ENCODE data around the gene NFIB. TPM values are rescaled to one million over a fixed set of nuclear protein-coding genes. Genes with fewer than 3 reads are reported as not detected.

The NFIB gene
- total and polyA plus RNA-seq, 5 donors: 22.5 to 143 (median 134) TPM

DNA sequence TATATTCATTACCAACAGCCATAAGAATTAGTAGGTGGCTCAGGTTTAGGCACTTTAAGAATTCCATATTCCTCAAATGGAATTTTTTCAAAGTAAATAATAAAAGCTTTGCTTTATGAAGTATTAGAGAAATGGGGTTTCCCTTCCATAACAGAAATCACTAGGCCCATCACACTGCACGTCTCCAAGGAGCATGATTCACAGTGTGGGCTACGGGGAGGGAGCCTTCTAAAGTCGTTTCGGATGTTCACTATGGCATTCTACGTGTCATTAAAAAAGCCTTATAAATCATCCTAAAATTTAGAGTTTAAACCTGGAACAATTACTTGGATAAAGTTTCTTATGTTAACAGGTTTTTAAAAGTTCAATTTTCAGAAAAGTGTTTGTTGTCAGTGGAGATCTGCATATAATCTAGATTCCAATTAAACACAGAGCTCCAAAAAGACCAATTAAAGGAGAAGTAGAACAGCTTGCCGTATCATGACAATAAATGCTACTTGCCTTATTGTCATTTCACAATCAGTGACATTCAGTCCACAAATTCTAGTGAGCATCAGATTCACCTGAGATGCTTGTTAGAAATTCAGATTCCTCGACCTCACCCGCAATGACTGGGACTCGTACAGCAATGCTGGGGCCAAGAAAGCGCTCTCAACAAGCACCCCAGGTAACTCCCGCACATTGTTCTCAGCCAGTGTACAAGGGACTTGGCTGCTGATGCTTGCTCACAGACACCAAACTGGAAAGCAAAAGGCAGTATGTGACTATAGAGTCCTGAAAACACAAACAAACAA, 115.7 kb downstream of the NFIB start:
- ATAC-seq: peak; percentile 32 to 62
- Histone ChIP-seq H3K4me1 (ENCODE audit: control insufficient read depth, insufficient read depth, low read length) (peaks cover 18% of the 10 kb centered on the region), H3K27ac (ENCODE audit: low read length) (peak overlapping the region; percentile 99), H3K27me3 (ENCODE audit: control insufficient read depth, insufficient read depth) (no peaks in the 10 kb centered on the region), H3K9me3 (ENCODE audit: control insufficient read depth, low read length) (no peaks in the 10 kb centered on the region), H3K4me3 (ENCODE audit: low read length) (peak overlapping the region; percentile 39)
- WGBS: 37% methylated on average over 11 of the region's 11 CpGs
- intact Hi-C loops (cut with DNase I): no loop called here
- DNase-seq: peak in 1 of 3 donors; percentile 37

DNA sequence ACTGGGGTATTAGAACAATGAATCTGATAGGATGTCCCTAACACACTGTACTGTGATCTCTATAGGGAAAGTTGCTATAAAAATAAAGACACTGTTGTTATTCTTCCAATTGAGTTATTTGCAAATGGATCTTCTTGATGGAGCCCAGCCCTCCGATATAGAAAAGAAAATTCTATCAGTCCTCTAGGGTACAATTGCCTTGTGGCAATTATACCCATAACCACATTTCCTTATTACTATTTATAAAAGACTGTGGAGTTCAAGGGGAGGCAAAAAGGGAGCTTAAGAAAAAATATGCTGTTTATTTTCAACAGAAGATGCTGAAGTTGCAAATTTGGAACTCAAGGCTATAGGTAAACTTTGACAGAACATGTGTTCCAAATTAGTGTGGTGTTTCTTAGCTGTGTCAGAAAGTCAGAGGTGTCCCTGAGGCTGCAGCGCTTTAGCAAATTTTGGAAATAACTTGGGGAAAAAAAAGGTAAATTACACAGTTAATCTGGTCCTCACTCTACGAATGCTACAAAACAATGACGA, 116.5 kb downstream of the NFIB start:
- intact Hi-C loops (cut with DNase I): no loop called here
- 81% methylated on average over 4 of the region's 4 CpGs for WGBS
- H3K27ac ChIP-seq (ENCODE audit: low read length): no peak overlapping the region

DNA sequence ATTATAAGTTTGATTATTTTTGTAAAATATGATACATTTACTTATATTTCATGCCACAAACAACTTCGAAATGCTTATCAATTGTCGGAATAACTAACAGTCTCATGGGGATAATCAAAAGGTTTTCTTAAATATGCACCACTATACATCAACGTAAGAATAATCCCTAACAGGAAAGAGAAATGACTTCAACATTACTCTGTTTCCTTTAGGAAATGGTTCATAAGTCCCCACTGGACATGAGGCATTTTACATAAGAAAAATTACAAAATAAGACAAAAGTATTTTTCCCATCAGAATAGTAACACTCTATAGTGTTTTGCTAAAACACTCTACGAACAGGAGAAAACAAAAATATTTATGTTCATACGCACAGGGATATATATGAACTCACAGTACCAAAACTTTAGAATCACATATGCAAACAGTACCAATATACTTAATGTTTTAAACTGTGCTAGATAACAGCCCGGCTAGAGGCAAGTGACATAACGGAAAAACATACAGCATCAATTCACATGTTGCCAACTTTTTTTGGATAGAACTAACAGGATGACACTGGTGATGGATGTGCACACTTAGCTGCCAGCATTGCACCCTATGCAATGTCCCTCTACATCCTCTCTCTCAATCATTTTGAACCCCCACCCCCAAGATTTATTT, 120.5 kb downstream of the NFIB start:
- DNase-seq (no peak), ATAC-seq (peak in 1 of 2 donors; percentile 38)
- no peak overlapping the region for H3K27ac ChIP-seq (ENCODE audit: low read length)
- intact Hi-C loops (cut with DNase I): no loop called here
- no peak overlapping the region for H3K4me3 ChIP-seq (ENCODE audit: low read length)
- 43% methylated on average over 7 of the region's 7 CpGs for WGBS
- H3K9me3 ChIP-seq (ENCODE audit: control insufficient read depth, low read length): no peaks in the 10 kb centered on the region
- no peaks in the 10 kb centered on the region for H3K27me3 ChIP-seq (ENCODE audit: control insufficient read depth, insufficient read depth)
- peaks cover 13% of the 10 kb centered on the region for H3K4me1 ChIP-seq (ENCODE audit: control insufficient read depth, insufficient read depth, low read length)

More for the DNA sequence above, 116.5 kb downstream of the NFIB start:
- Histone ChIP-seq H3K27me3 (ENCODE audit: control insufficient read depth, insufficient read depth) (no peaks in the 10 kb centered on the region), H3K9me3 (ENCODE audit: control insufficient read depth, low read length) (no peaks in the 10 kb centered on the region), H3K4me1 (ENCODE audit: control insufficient read depth, insufficient read depth, low read length) (peaks cover 20% of the 10 kb centered on the region), H3K4me3 (ENCODE audit: low read length) (no peak overlapping the region)
- ATAC-seq: no peak
- DNase-seq: no peak

DNA sequence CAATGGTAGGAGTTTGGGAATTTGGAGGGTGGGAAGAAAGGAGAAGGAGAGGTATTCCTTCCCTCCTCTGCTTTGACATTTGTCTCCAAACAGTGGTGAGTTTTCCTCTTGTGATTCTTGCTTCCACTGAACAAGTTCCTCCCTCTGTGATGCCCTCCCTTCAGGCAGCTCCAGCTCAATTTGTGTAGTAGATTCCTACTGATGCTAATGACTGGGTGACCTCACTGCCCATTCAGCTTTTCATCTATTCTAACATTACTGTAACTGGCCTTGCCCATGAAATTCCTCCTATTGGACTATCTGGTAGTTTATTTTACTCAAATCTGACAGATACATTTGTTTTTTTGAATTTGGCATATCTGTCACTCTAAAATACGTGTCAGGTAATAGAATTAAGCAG, 121.4 kb downstream of the NFIB start:
- no peak overlapping the region for H3K27ac ChIP-seq (ENCODE audit: low read length)
- H3K4me1 ChIP-seq (ENCODE audit: control insufficient read depth, insufficient read depth, low read length): peaks cover 9% of the 10 kb centered on the region
- H3K27me3 ChIP-seq (ENCODE audit: control insufficient read depth, insufficient read depth): no peaks in the 10 kb centered on the region
- no peaks in the 10 kb centered on the region for H3K9me3 ChIP-seq (ENCODE audit: control insufficient read depth, low read length)
- no peak overlapping the region for H3K4me3 ChIP-seq (ENCODE audit: low read length)
- no peak for DNase-seq
- WGBS: 95% methylated on average over 1 of the region's 1 CpG
- intact Hi-C loops (cut with DNase I): no loop called here
- ATAC-seq: no peak

DNA sequence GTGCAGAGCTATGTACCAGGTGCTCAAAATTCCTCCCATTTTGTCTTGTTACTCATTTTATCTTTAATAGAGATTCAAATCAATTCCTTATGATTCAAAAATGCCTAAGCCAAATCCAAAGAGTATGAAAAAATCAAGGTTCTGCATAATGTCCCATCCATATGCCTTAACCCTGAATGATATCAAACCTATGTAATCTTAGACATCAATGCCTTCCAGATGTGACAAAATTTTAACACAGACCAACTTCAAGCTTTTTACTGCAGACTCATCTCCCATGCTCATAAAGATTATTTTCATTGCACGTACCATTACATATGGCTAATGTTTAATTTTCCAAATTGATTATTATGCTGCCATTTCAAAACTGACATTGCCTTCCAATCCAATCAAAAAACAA, 122.4 kb downstream of the NFIB start:
- Histone ChIP-seq H3K27me3 (ENCODE audit: control insufficient read depth, insufficient read depth) (no peaks in the 10 kb centered on the region), H3K27ac (ENCODE audit: low read length) (no peak overlapping the region), H3K4me3 (ENCODE audit: low read length) (no peak overlapping the region), H3K9me3 (ENCODE audit: control insufficient read depth, low read length) (no peaks in the 10 kb centered on the region), H3K4me1 (ENCODE audit: control insufficient read depth, insufficient read depth, low read length) (peaks cover 8% of the 10 kb centered on the region)
- ATAC-seq: no peak
- 97% methylated on average over 1 of the region's 1 CpG for WGBS
- no peak for DNase-seq
- intact Hi-C loops (cut with DNase I): no loop called here

DNA sequence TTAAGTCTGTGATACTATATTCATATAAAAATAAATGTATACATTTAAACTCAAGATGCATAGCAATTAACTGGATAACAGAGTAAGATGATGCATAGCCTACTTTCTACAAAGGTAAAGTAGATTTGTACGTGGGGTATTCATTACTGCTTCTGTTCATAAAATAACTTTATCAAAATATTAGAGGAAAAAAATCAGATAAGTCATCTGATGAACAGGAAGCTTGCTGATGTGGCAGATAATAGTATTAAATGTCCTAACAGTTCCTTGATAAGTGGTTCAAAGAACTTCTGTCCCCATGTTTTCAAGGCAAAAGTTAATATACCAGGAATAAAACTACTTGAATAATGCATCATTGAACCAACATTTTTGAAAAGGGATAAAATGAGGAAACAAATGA, 123.7 kb downstream of the NFIB start:
- Histone ChIP-seq H3K4me1 (ENCODE audit: control insufficient read depth, insufficient read depth, low read length) (peaks cover 8% of the 10 kb centered on the region), H3K27me3 (ENCODE audit: control insufficient read depth, insufficient read depth) (no peaks in the 10 kb centered on the region), H3K9me3 (ENCODE audit: control insufficient read depth, low read length) (no peaks in the 10 kb centered on the region), H3K27ac (ENCODE audit: low read length) (no peak overlapping the region), H3K4me3 (ENCODE audit: low read length) (no peak overlapping the region)
- ATAC-seq: no peak
- intact Hi-C loops (cut with DNase I): no loop called here
- WGBS: 54% methylated on average over 1 of the region's 1 CpG
- no peak for DNase-seq

DNA sequence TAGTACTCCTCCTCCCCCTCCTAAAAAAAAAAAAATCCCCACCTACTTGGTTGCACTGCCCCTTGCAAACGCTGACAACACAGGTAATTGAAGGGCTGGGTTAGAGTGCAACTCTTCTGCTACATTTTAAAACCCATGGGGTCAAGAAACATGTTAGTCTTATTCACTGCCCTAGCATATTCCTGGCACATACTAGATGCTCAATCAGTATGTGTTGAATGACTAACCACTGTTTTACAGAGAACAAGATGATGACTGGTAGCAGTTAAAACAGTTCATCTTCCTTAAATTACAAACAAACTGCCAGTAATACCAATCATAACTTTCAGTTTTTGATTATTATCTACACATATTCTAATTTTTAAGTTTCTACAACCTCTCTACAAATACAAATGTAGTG, 124.4 kb downstream of the NFIB start:
- peaks cover 8% of the 10 kb centered on the region for H3K4me1 ChIP-seq (ENCODE audit: control insufficient read depth, insufficient read depth, low read length)
- no peak for ATAC-seq
- WGBS: 89% methylated on average over 1 of the region's 1 CpG
- no peak for DNase-seq
- no peak overlapping the region for H3K4me3 ChIP-seq (ENCODE audit: low read length)
- no peaks in the 10 kb centered on the region for H3K9me3 ChIP-seq (ENCODE audit: control insufficient read depth, low read length)
- intact Hi-C loops (cut with DNase I): loop anchor here in 1 of 4 donors (10.0 kb wide), 1 partner anchor 125 kb away; the partner anchor contains the start of gene NFIB
- no peaks in the 10 kb centered on the region for H3K27me3 ChIP-seq (ENCODE audit: control insufficient read depth, insufficient read depth)
- H3K27ac ChIP-seq (ENCODE audit: low read length): no peak overlapping the region

DNA sequence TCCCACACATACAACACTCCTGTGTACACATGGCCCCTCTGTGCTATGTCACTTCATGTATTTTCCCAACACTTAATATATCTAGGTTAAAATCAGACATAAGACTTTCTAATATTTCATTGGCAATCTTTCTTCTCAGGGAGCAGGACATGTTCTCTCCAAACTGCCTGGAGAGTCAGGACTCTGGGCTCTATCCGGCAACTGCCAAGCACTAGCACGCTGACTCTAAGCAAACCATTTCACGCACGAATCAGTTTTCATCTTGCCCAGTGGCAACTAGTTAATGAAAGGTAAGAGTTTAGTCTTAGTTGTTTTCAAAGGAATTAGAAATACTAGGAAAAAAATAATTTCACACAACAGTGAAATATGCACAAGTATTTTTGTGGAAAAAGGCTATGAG, 124.8 kb downstream of the NFIB start:
- no peaks in the 10 kb centered on the region for H3K27me3 ChIP-seq (ENCODE audit: control insufficient read depth, insufficient read depth)
- intact Hi-C loops (cut with DNase I): loop anchor here in 1 of 4 donors (10.0 kb wide), 1 partner anchor 126 kb away; the partner anchor contains the start of gene NFIB
- WGBS: 76% methylated on average over 4 of the region's 4 CpGs
- no peaks in the 10 kb centered on the region for H3K9me3 ChIP-seq (ENCODE audit: control insufficient read depth, low read length)
- DNase-seq: no peak
- no peak overlapping the region for H3K27ac ChIP-seq (ENCODE audit: low read length)
- peaks cover 8% of the 10 kb centered on the region for H3K4me1 ChIP-seq (ENCODE audit: control insufficient read depth, insufficient read depth, low read length)
- H3K4me3 ChIP-seq (ENCODE audit: low read length): no peak overlapping the region
- ATAC-seq: no peak

DNA sequence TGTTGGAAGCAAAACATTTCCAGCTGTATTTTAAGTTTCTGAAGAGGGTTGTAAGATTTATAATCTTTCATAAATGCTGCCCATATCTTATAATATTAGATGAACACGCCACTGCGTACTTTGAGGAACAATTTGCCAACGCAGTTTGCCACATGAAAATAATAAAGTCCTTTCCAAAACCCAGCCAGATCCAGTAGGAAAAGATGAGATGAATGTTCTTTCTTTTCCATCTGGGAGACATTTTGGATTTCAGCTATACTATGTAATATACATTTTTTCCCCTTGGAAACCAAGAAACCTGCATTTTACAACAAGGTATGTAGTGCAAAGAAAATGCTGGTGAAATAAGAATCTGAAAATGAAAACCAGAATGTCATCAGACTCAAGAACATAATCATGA, 125.4 kb downstream of the NFIB start:
- WGBS: 70% methylated on average over 3 of the region's 3 CpGs

DNA sequence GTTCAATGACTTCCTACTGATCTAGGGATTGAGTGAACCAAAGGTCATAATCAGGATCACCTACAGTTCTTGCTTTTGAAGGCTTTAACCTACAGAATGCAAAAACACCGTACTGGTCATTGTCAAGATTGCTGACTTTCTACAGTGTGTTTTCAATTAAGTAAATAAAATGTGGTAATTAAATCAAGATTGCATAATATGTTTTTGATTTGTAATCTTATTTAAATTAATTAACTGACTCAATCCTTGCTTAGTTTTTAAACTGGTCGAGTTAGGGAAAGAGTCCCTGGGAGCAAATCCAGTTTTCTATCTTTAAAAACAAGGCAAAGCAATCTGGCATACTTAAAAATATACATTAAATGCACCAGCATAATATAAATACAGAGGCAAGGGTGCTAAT, 125.9 kb downstream of the NFIB start:
- DNase-seq: no peak
- no peak for ATAC-seq
- no peaks in the 10 kb centered on the region for H3K9me3 ChIP-seq (ENCODE audit: control insufficient read depth, low read length)
- intact Hi-C loops (cut with DNase I): loop anchor here in 1 of 4 donors (10.0 kb wide), 1 partner anchor 127 kb away; the partner anchor contains the start of gene NFIB
- H3K4me3 ChIP-seq (ENCODE audit: low read length): no peak overlapping the region
- no peaks in the 10 kb centered on the region for H3K27me3 ChIP-seq (ENCODE audit: control insufficient read depth, insufficient read depth)
- WGBS: 65% methylated on average over 2 of the region's 2 CpGs
- H3K27ac ChIP-seq (ENCODE audit: low read length): no peak overlapping the region
- H3K4me1 ChIP-seq (ENCODE audit: control insufficient read depth, insufficient read depth, low read length): peaks cover 11% of the 10 kb centered on the region

More for the DNA sequence above, 125.4 kb downstream of the NFIB start:
- Histone ChIP-seq H3K4me3 (ENCODE audit: low read length) (no peak overlapping the region), H3K27me3 (ENCODE audit: control insufficient read depth, insufficient read depth) (no peaks in the 10 kb centered on the region), H3K9me3 (ENCODE audit: control insufficient read depth, low read length) (no peaks in the 10 kb centered on the region), H3K4me1 (ENCODE audit: control insufficient read depth, insufficient read depth, low read length) (peaks cover 8% of the 10 kb centered on the region), H3K27ac (ENCODE audit: low read length) (no peak overlapping the region)
- ATAC-seq (no peak), DNase-seq (no peak)
- intact Hi-C loops (cut with DNase I): loop anchor here in 1 of 4 donors (10.0 kb wide), 1 partner anchor 126 kb away; the partner anchor contains the start of gene NFIB

DNA sequence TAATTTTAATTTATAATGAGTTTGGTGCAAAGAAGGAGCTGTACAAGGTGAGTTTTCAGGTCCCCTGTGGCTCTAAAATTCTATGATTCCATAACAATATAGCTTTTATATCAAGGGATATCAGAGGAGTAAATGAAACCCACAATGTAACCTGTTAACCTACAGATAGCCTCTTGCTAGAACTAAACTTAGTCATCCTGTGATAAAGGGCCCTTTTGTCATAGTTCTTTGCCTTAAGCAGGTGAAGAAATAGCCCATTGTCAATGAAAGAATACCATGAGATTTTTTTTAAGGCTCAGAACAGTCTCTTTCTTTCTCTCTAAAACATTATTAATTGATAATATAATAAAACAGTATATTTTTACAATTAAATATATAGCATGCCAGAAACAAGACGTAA, 127.8 kb downstream of the NFIB start:
- no peak overlapping the region for H3K4me3 ChIP-seq (ENCODE audit: low read length)
- no peak overlapping the region for H3K27ac ChIP-seq (ENCODE audit: low read length)
- ATAC-seq (no peak), DNase-seq (no peak)
- H3K9me3 ChIP-seq (ENCODE audit: control insufficient read depth, low read length): no peaks in the 10 kb centered on the region
- intact Hi-C loops (cut with DNase I): loop anchor here in 1 of 4 donors (10.0 kb wide), 1 partner anchor 129 kb away; the partner anchor contains the start of gene NFIB
- H3K27me3 ChIP-seq (ENCODE audit: control insufficient read depth, insufficient read depth): no peaks in the 10 kb centered on the region
- H3K4me1 ChIP-seq (ENCODE audit: control insufficient read depth, insufficient read depth, low read length): peaks cover 7% of the 10 kb centered on the region
- WGBS: 95% methylated on average over 1 of the region's 1 CpG
